Upper lobe of left lung (tissue), 4 donors: ENCODE measurements around the gene CGGBP1.

Source experiments
- EP300 ChIP-seq, 4 donors: sonication (generic); formaldehyde crosslinking; IDR thresholded peaks; one replicate each; pipeline ENCODE4 v1.5.1; 2017; ENCODE audit warnings: antibody characterized with exemption in 4 of 4, control low read depth in 2 of 4
- POLR2A ChIP-seq, 4 donors: fragments of 450-650 bp; IDR thresholded peaks; one replicate each; pipeline ENCODE4 v1.5.1; 2016 to 2017; ENCODE audit warnings: antibody characterized with exemption in 4 of 4, mild to moderate bottlenecking in 2 of 4
- POLR2AphosphoS5 ChIP-seq, 2 donors: sonication (generic); formaldehyde crosslinking; IDR thresholded peaks; one replicate each; pipeline ENCODE4 v1.5.1; 2017; ENCODE audit warnings: antibody characterized with exemption in 2 of 2
- TF ChIP-seq, protein P1 (sequence below), 6 experiments: fragments of 450-650 bp in 4 of 6; fragments of 200-600 bp in 2 of 6; sonication (generic) in 2 of 6; IDR thresholded peaks; one replicate each; pipeline ENCODE4 v1.5.1; 2016 to 2019; ENCODE audit warnings: antibody characterized with exemption in 6 of 6

DNA sequence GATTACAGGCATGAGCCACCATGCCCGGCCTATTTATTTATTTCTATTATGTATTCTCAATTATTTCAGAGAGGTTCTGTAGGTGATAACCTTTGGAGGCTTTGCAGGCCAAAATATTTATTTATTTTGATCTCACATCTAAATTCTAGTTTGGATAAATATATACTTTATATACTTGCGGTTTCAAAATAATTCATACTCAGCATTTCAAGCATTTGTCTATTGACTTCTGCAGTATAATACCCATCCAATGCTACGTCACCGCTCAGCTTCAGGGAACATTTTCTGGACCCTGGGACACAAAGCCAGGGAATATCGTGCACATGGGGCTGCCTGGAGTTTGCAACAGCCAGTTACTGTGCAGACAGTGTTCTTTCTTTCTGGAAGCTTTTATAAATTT is 22.6 kb downstream of the CGGBP1 start:
- TF ChIP-seq, protein P1, sequence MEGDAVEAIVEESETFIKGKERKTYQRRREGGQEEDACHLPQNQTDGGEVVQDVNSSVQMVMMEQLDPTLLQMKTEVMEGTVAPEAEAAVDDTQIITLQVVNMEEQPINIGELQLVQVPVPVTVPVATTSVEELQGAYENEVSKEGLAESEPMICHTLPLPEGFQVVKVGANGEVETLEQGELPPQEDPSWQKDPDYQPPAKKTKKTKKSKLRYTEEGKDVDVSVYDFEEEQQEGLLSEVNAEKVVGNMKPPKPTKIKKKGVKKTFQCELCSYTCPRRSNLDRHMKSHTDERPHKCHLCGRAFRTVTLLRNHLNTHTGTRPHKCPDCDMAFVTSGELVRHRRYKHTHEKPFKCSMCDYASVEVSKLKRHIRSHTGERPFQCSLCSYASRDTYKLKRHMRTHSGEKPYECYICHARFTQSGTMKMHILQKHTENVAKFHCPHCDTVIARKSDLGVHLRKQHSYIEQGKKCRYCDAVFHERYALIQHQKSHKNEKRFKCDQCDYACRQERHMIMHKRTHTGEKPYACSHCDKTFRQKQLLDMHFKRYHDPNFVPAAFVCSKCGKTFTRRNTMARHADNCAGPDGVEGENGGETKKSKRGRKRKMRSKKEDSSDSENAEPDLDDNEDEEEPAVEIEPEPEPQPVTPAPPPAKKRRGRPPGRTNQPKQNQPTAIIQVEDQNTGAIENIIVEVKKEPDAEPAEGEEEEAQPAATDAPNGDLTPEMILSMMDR (IDR thresholded peaks at IDR 0.05) = no peak
- no peak for TF ChIP-seq POLR2A (IDR thresholded peaks at IDR 0.05)
- no peak for TF ChIP-seq POLR2AphosphoS5 (IDR thresholded peaks at IDR 0.05)
- no peak for TF ChIP-seq EP300 (IDR thresholded peaks at IDR 0.05)
